NCI-H1417 treated with DMSO at 0.1 percent for 48 hours (cell line): ENCODE measurements around the gene OSCP1.

ENCODE experiments used
- DNase-seq: peaks from one replicate; lab custom pipeline; 2025; lab: John Stamatoyannopoulos, UW

OSCP1 gene

GRCh38 chr1:36472656-36473055, 22.4 kb upstream of the OSCP1 start:
- no peak for DNase-seq

GRCh38 chr1:36471830-36472641, 21.8 kb upstream of the OSCP1 start:
- DNase-seq: no peak

- no peak for DNase-seq
Observed at GRCh38 chr1:36469163-36469562, 18.9 kb upstream of the OSCP1 start.

GRCh38 chr1:36467700-36468455, 17.6 kb upstream of the OSCP1 start:
- DNase-seq: no peak

GRCh38 chr1:36467027-36467410, 16.8 kb upstream of the OSCP1 start:
- DNase-seq: no peak

- no peak for DNase-seq
Observed at GRCh38 chr1:36466370-36467026, 16.2 kb upstream of the OSCP1 start.

GRCh38 chr1:36465731-36466369, 15.6 kb upstream of the OSCP1 start:
- DNase-seq: no peak

- no peak for DNase-seq
Observed at GRCh38 chr1:36464605-36465393, 14.5 kb upstream of the OSCP1 start.

GRCh38 chr1:36463803-36464604, 13.8 kb upstream of the OSCP1 start, which contains the start of gene MRPS15:
Gene MRPS15, minus strand, starts transcription at chr1:36464384. Its CDS starts 109 bp downstream, at chr1:36464275.
- DNase-seq: peak; percentile 66

GRCh38 chr1:36463463-36463802, 13.2 kb upstream of the OSCP1 start:
- no peak for DNase-seq

GRCh38 chr1:36458910-36459309, 8.7 kb upstream of the OSCP1 start:
- DNase-seq: no peak

- DNase-seq: no peak
Observed at GRCh38 chr1:36457691-36458090, 7.4 kb upstream of the OSCP1 start.

GRCh38 chr1:36456391-36456928, 6.2 kb upstream of the OSCP1 start:
- no peak for DNase-seq

GRCh38 chr1:36455386-36455785, 5.1 kb upstream of the OSCP1 start:
- DNase-seq: no peak

- no peak for DNase-seq
Observed at GRCh38 chr1:36453600-36454388, 3.5 kb upstream of the OSCP1 start.

GRCh38 chr1:36453051-36453450, 2.8 kb upstream of the OSCP1 start:
- DNase-seq: no peak

GRCh38 chr1:36450919-36451305, 661 bp upstream of the OSCP1 start:
- no peak for DNase-seq

GRCh38 chr1:36448530-36449056, 1.7 kb downstream of the OSCP1 start:
- DNase-seq: no peak

GRCh38 chr1:36447450-36447849, 2.8 kb downstream of the OSCP1 start:
- no peak for DNase-seq
